Measurements from ENCODE around the gene SCAMP4. TPM values are rescaled to one million over a fixed set of nuclear protein-coding genes. Genes with fewer than 3 reads are reported as not detected.

Gene SCAMP4
- total RNA-seq, 1 experiment from 2014 or later: 69.8 TPM

GRCh38 chr19:1970806-1971502 is 65.8 kb downstream of the SCAMP4 start:
- no peak for DNase-seq
- Histone ChIP-seq H3K4me1 (replicated peaks; ENCODE audit: insufficient read depth) (no peaks in the 10 kb centered on the region), H3K79me2 (ENCODE audit: low read depth) (no peaks in the 10 kb centered on the region), H3F3A (ENCODE audit: insufficient read depth, low read depth) (no peaks in the 10 kb centered on the region), H3K4me2 (no peak overlapping the region), H3K36me3 (ENCODE audit: low read depth) (no peaks in the 10 kb centered on the region), H2AFZ (no peak overlapping the region), H3K27ac (no peak overlapping the region), H3K9me3 (ENCODE audit: insufficient read depth, low read depth) (no peaks in the 10 kb centered on the region), H3K4me3 (no peak overlapping the region), H4K20me1 (ENCODE audit: insufficient read depth) (peaks cover 4% of the 10 kb centered on the region; the same call in 1 of the 2 replicates), H3K9me2 (ENCODE audit: insufficient read depth) (no peaks in the 10 kb centered on the region), H3K27me3 (ENCODE audit: insufficient read depth, low read depth) (no peaks in the 10 kb centered on the region)
- POLR2A ChIA-PET (ENCODE audit: unreplicated experiment): no interaction called here
- no peak for TF ChIP-seq CTCF (conservative IDR thresholded peaks at IDR 0.05)
- TF ChIP-seq EZH2 (IDR thresholded peaks at IDR 0.05; ENCODE audit: low read depth): no peak
- intact Hi-C loops (cut with micrococcal nuclease; ENCODE audit: unreplicated experiment): no loop called here
- BruUV-seq (replicated peaks): no TSS peak
- CTCF ChIA-PET: no interaction called here

GRCh38 chr19:1974381-1975161 is 69.4 kb downstream of the SCAMP4 start:
- TF ChIP-seq EZH2 (IDR thresholded peaks at IDR 0.05; ENCODE audit: low read depth): no peak
- no peak for TF ChIP-seq CTCF (conservative IDR thresholded peaks at IDR 0.05)
- Histone ChIP-seq H3K79me2 (ENCODE audit: low read depth) (no peaks in the 10 kb centered on the region), H3K36me3 (ENCODE audit: low read depth) (no peaks in the 10 kb centered on the region), H3F3A (ENCODE audit: insufficient read depth, low read depth) (no peaks in the 10 kb centered on the region), H3K4me1 (replicated peaks; ENCODE audit: insufficient read depth) (no peaks in the 10 kb centered on the region), H3K4me2 (no peak overlapping the region), H3K9me3 (ENCODE audit: insufficient read depth, low read depth) (no peaks in the 10 kb centered on the region), H3K9me2 (ENCODE audit: insufficient read depth) (no peaks in the 10 kb centered on the region), H3K27me3 (ENCODE audit: insufficient read depth, low read depth) (no peaks in the 10 kb centered on the region), H3K27ac (no peak overlapping the region), H3K4me3 (no peak overlapping the region), H4K20me1 (ENCODE audit: insufficient read depth) (peaks cover 4% of the 10 kb centered on the region; the same call in 1 of the 2 replicates), H2AFZ (no peak overlapping the region)
- DNase-seq: no peak
- POLR2A ChIA-PET (ENCODE audit: unreplicated experiment): no interaction called here
- BruUV-seq (replicated peaks): no TSS peak
- intact Hi-C loops (cut with micrococcal nuclease; ENCODE audit: unreplicated experiment): no loop called here
- CTCF ChIA-PET: no interaction called here

DNA sequence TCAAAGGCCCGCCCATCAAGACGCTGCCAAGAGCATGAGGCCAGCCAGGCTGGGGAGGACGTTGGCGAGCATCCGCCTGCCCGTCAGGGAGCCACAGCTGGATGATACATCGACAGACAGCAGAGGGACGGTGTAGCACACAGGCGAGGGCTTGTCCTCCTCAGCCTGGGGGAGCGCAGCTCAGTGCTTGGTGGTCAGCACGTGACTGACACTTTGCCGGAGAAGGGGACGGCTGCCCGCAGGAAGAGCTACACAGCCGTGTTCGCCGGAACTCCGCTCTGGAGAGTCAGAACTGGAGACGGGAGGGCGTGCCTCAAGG is 69.9 kb downstream of the SCAMP4 start:
- BruUV-seq (replicated peaks): no TSS peak
- intact Hi-C loops (cut with micrococcal nuclease; ENCODE audit: unreplicated experiment): no loop called here
- POLR2A ChIA-PET (ENCODE audit: unreplicated experiment): no interaction called here
- TF ChIP-seq EZH2 (IDR thresholded peaks at IDR 0.05; ENCODE audit: low read depth): no peak
- no peak for TF ChIP-seq CTCF (conservative IDR thresholded peaks at IDR 0.05)
- no peak overlapping the region for H2AFZ ChIP-seq
- no peaks in the 10 kb centered on the region for H3K9me2 ChIP-seq (ENCODE audit: insufficient read depth)
- H3K4me1 ChIP-seq (replicated peaks; ENCODE audit: insufficient read depth): no peaks in the 10 kb centered on the region
- DNase-seq: no peak
- H4K20me1 ChIP-seq (ENCODE audit: insufficient read depth): peaks cover 4% of the 10 kb centered on the region; the same call in 1 of the 2 replicates
- H3K27ac ChIP-seq: no peak overlapping the region
- no peaks in the 10 kb centered on the region for H3K36me3 ChIP-seq (ENCODE audit: low read depth)
- H3K4me3 ChIP-seq: no peak overlapping the region
- H3F3A ChIP-seq (ENCODE audit: insufficient read depth, low read depth): no peaks in the 10 kb centered on the region
- H3K4me2 ChIP-seq: no peak overlapping the region
- H3K9me3 ChIP-seq (ENCODE audit: insufficient read depth, low read depth): no peaks in the 10 kb centered on the region
- H3K79me2 ChIP-seq (ENCODE audit: low read depth): no peaks in the 10 kb centered on the region
- CTCF ChIA-PET: no interaction called here
- H3K27me3 ChIP-seq (ENCODE audit: insufficient read depth, low read depth): no peaks in the 10 kb centered on the region

Other genes starting within 250 kb of the SCAMP4 start
- 0.05 TPM in 1 of 2 replicates, not detected in the other for gene ONECUT3, start 151.9 kb upstream of the SCAMP4 start, total RNA-seq (2021)
- gene ATP8B3, start 93.1 kb upstream of the SCAMP4 start, total RNA-seq (2021): 8.3 and 9.0 TPM in 2 replicates
- gene REXO1, start 56.9 kb upstream of the SCAMP4 start, total RNA-seq (2021): 25.6 and 25.8 TPM in 2 replicates
- 26.7 and 41.2 TPM in 2 replicates for gene KLF16, start 41.8 kb upstream of the SCAMP4 start, total RNA-seq (2021)
- gene ABHD17A, start 19.9 kb upstream of the SCAMP4 start, total RNA-seq (2021): 33.0 and 35.9 TPM in 2 replicates
- gene ADAT3, start within 50 bp of the SCAMP4 start, total RNA-seq (2021): 7.8 and 10.1 TPM in 2 replicates
- gene CSNK1G2, start 35.8 kb downstream of the SCAMP4 start, total RNA-seq (2021): 58.2 and 58.3 TPM in 2 replicates
- 79.2 and 81.0 TPM in 2 replicates for gene BTBD2, start 110.3 kb downstream of the SCAMP4 start, total RNA-seq (2021)
- 132 and 166 TPM in 2 replicates for gene MKNK2, start 145.8 kb downstream of the SCAMP4 start, total RNA-seq (2021)
- gene MOB3A, start 190.9 kb downstream of the SCAMP4 start, total RNA-seq (2021): 22.8 and 28.9 TPM in 2 replicates
- gene IZUMO4, start 191.5 kb downstream of the SCAMP4 start, total RNA-seq (2021): 1.5 and 2.4 TPM in 2 replicates
- 75.5 and 87.2 TPM in 2 replicates for gene AP3D1, start 246.2 kb downstream of the SCAMP4 start, total RNA-seq (2021)